ENCODE measurements around the gene ZNF597.

ZNF597 gene

GRCh38 chr16:3444032-3444388 is 706 bp upstream of the ZNF597 start:
- DNase-seq, result peak; percentile 7 to 39

GRCh38 chr16:3439637-3440036 is 3.7 kb downstream of the ZNF597 start:
- DNase-seq, result no peak

GRCh38 chr16:3434373-3434772 is 8.9 kb downstream of the ZNF597 start:
- no peak for DNase-seq

GRCh38 chr16:3431779-3432219 is 11.5 kb downstream of the ZNF597 start:
- DNase-seq, result no peak

GRCh38 chr16:3413730-3414379 is 29.4 kb downstream of the ZNF597 start:
- no peak for DNase-seq

- no peak for DNase-seq
These were observed 34.6 kb downstream of the ZNF597 start for GRCh38 chr16:3408561-3409197.

- no peak for DNase-seq
These were observed 41.4 kb downstream of the ZNF597 start for GRCh38 chr16:3401719-3402397.

GRCh38 chr16:3400779-3401688 is 42.3 kb downstream of the ZNF597 start, which contains the start of the genes ZNF174 and ZSCAN32:
Gene ZNF174, plus strand, starts transcription at chr16:3401215. Its CDS starts 790 bp downstream, at chr16:3402005.
Gene ZSCAN32, minus strand, starts transcription at chr16:3401004. Its CDS starts 3,447 bp downstream, at chr16:3397557.
- DNase-seq, result peak; percentile 81 to 97

- DNase-seq, result no peak
These were observed 42.9 kb downstream of the ZNF597 start for GRCh38 chr16:3400446-3400778.

GRCh38 chr16:3389663-3390338 is 53.5 kb downstream of the ZNF597 start:
- no peak for DNase-seq

- DNase-seq, result no peak
These were observed 55.0 kb downstream of the ZNF597 start for GRCh38 chr16:3388325-3388724.

GRCh38 chr16:3383045-3383448 is 60.3 kb downstream of the ZNF597 start:
- DNase-seq, result no peak

Data from SW 1271 (cell line).